SK-N-SH (cell line): Measurements from ENCODE around the gene LCA5L. TPM values are rescaled to one million over a fixed set of nuclear protein-coding genes. Genes with fewer than 3 reads are reported as not detected.

ENCODE experiments used
- CTCF ChIA-PET: fragments of 300-600, 350-600 bp; formaldehyde crosslinking; extraction: SDS; loops from one replicate; lab custom pipeline; 2021; lab: Yijun Ruan, JAX
- POLR2A ChIA-PET: fragments of 350-600 bp; sonication (Branson Sonifier 250); formaldehyde crosslinking; extraction: SDS; loops from one replicate; lab custom pipeline; 2020; ENCODE audit warnings: antibody characterized with exemption, inconsistent platforms; lab: Yijun Ruan, JAX
- DNase-seq: peaks from one replicate; pipeline ENCODE4 v3.0.0; 2012
- H2AFZ ChIP-seq: fragments of 200-600 bp; sonication (generic); 2 replicates; pipeline ENCODE4 v1.8.1; 2016; ENCODE audit warnings: antibody characterized with exemption, mild to moderate bottlenecking, low read depth
- H3F3A ChIP-seq: fragments of 200-600 bp; sonication (generic); replicated peaks from 2 replicates; pipeline ENCODE3; 2016; ENCODE audit warnings: antibody characterized with exemption, mild to moderate bottlenecking; ENCODE audit not compliant: insufficient read depth
- H3K27ac ChIP-seq, 2 experiments: fragments of 200-500 bp in 1 of 2; fragments of 200-600 bp in 1 of 2; sonication (Bioruptor generic) in 1 of 2; sonication (generic), shearing (Covaris generic) in 1 of 2; 2 replicates each; pipeline versions ENCODE4 v1.5.1 to v1.6.1; 2014 to 2016; ENCODE audit warnings: low read depth in 2 of 2, inconsistent platforms in 1 of 2, low read length in 1 of 2, mild to moderate bottlenecking in 1 of 2, mixed read lengths in 1 of 2
- H3K27me3 ChIP-seq: fragments of 200-600 bp; sonication (generic), shearing (Covaris generic); 2 replicates; pipeline ENCODE4 v1.6.1; 2016; ENCODE audit warnings: mixed run types; ENCODE audit not compliant: insufficient read depth
- H3K36me3 ChIP-seq, 2 experiments: fragments of 200-500 bp in 1 of 2; fragments of 200-600 bp in 1 of 2; sonication (Bioruptor generic) in 1 of 2; sonication (generic) in 1 of 2; replicated peaks in 1 of 2; 2 replicates each; pipeline versions ENCODE3 to v1.5.1; 2014 to 2016; ENCODE audit warnings: low read length in 1 of 2, mild to moderate bottlenecking in 1 of 2; ENCODE audit not compliant: insufficient read depth in 2 of 2, control insufficient read depth in 1 of 2
- H3K4me1 ChIP-seq, 2 experiments: fragments of 200-500 bp in 1 of 2; fragments of 200-600 bp in 1 of 2; sonication (Bioruptor generic) in 1 of 2; sonication (generic), shearing (Covaris generic) in 1 of 2; 2 replicates each; pipeline versions ENCODE4 v1.5.1 to v1.6.1; 2014 to 2016; ENCODE audit warnings: low read depth in 1 of 2, low read length in 1 of 2, mixed run types in 1 of 2; ENCODE audit not compliant: insufficient read depth in 2 of 2, control insufficient read depth in 1 of 2
- H3K4me2 ChIP-seq: fragments of 200-600 bp; sonication (generic), shearing (Covaris generic); 2 replicates; pipeline ENCODE4 v1.6.1; 2017; ENCODE audit warnings: mixed run types
- H3K4me3 ChIP-seq, 2 experiments: fragments of 200-500 bp in 1 of 2; fragments of 200-600 bp in 1 of 2; sonication (Bioruptor generic) in 1 of 2; sonication (generic), shearing (Covaris generic) in 1 of 2; 2 replicates each; pipeline versions ENCODE4 v1.5.1 to v1.8.1; 2014 to 2016; ENCODE audit warnings: low read depth in 2 of 2, inconsistent platforms in 1 of 2, low read length in 1 of 2, mild to moderate bottlenecking in 1 of 2, mixed read lengths in 1 of 2, moderate library complexity in 1 of 2
- H3K79me2 ChIP-seq: fragments of 200-600 bp; sonication (generic); 2 replicates; pipeline ENCODE4 v1.8.1; 2017; ENCODE audit warnings: mild to moderate bottlenecking; ENCODE audit not compliant: insufficient read depth
- H3K9ac ChIP-seq: fragments of 200-600 bp; sonication (generic); 2 replicates; pipeline ENCODE4 v1.6.1; 2017; ENCODE audit warnings: mixed run types
- H3K9me2 ChIP-seq: fragments of 200-600 bp; sonication (generic); 2 replicates; pipeline ENCODE4 v1.6.1; 2017; ENCODE audit warnings: mixed run types
- H3K9me3 ChIP-seq: fragments of 200-600 bp; sonication (generic); 2 replicates; pipeline ENCODE4 v1.6.1; 2017; ENCODE audit warnings: mixed run types, mild to moderate bottlenecking, moderate library complexity
- H4K20me1 ChIP-seq: fragments of 200-600 bp; sonication (generic); 2 replicates; pipeline ENCODE4 v1.6.1; 2017; ENCODE audit warnings: mild to moderate bottlenecking, mixed run types; ENCODE audit not compliant: insufficient read depth
- CHD2 ChIP-seq: fragments of 150-350 bp; IDR thresholded peaks from 2 replicates; pipeline ENCODE4 v1.6.1; 2018; ENCODE audit warnings: low read length; ENCODE audit not compliant: partially characterized antibody
- CTCF ChIP-seq: fragments of 200-600 bp; sonication (generic); IDR thresholded peaks from 2 replicates; pipeline ENCODE4 v1.6.1; 2017; ENCODE audit warnings: antibody characterized with exemption, mild to moderate bottlenecking, moderate library complexity
- EZH2phosphoT487 ChIP-seq: fragments of 200-600 bp; sonication (generic); IDR thresholded peaks from 2 replicates; pipeline ENCODE4 v1.6.1; 2017; ENCODE audit warnings: low read depth, mixed run types, mild to moderate bottlenecking, antibody characterized with exemption, moderate library complexity, borderline replicate concordance
- FOSL2 ChIP-seq: IDR thresholded peaks from 2 replicates; pipeline ENCODE4 v1.4.0; 2012; ENCODE audit warnings: low read depth, mild to moderate bottlenecking, moderate library complexity, borderline replicate concordance
- FOXJ3 ChIP-seq: sonication (generic); formaldehyde crosslinking; IDR thresholded peaks from 2 replicates; pipeline ENCODE4 v1.5.1; 2020; ENCODE audit warnings: mild to moderate bottlenecking, missing genetic modification reagents
- FOXM1 ChIP-seq: IDR thresholded peaks from 2 replicates; pipeline ENCODE4 v1.4.0; 2012; ENCODE audit warnings: low read depth, mild to moderate bottlenecking
- GABPA ChIP-seq: IDR thresholded peaks from 2 replicates; pipeline ENCODE4 v1.4.0; 2012; ENCODE audit warnings: low read depth, mild to moderate bottlenecking
- MXI1 ChIP-seq: IDR thresholded peaks from 2 replicates; pipeline ENCODE4 v1.6.1; 2012; ENCODE audit warnings: mild to moderate bottlenecking, low read depth, low read length, improper control_type of control experiment
- NFIC ChIP-seq: IDR thresholded peaks from 2 replicates; pipeline ENCODE4 v1.4.0; 2012; ENCODE audit warnings: borderline replicate concordance
- POLR2AphosphoS5 ChIP-seq: IDR thresholded peaks from 2 replicates; pipeline ENCODE4 v1.6.1; 2012; ENCODE audit warnings: low read depth, low read length
- RCOR1 ChIP-seq: fragments of 150-350 bp; IDR thresholded peaks from 2 replicates; pipeline ENCODE4 v1.6.1; 2017; ENCODE audit warnings: antibody characterized with exemption, low read length
- RFX5 ChIP-seq: IDR thresholded peaks from 2 replicates; pipeline ENCODE4 v1.6.1; 2012; ENCODE audit warnings: mild to moderate bottlenecking, improper control_type of control experiment, low read length
- RXRA ChIP-seq: IDR thresholded peaks from 2 replicates; pipeline ENCODE4 v1.4.0; 2012; ENCODE audit warnings: low read depth, mild to moderate bottlenecking, borderline replicate concordance
- SIN3A ChIP-seq: IDR thresholded peaks from 2 replicates; pipeline ENCODE4 v1.6.1; 2012; ENCODE audit warnings: low read depth, mild to moderate bottlenecking, low read length, moderate library complexity, borderline replicate concordance
- TAF1 ChIP-seq: IDR thresholded peaks from 2 replicates; pipeline ENCODE4 v1.6.1; 2012; ENCODE audit warnings: low read depth, mild to moderate bottlenecking, low read length, moderate library complexity, borderline replicate concordance
- TCF12 ChIP-seq: IDR thresholded peaks from 2 replicates; pipeline ENCODE4 v1.4.0; 2012
- TEAD4 ChIP-seq: IDR thresholded peaks from 2 replicates; pipeline ENCODE4 v1.4.0; 2012; ENCODE audit warnings: mild to moderate bottlenecking, borderline replicate concordance; ENCODE audit not compliant: insufficient read depth
- WGBS: methylation state at CpG from one replicate; pipeline ENCODE4 v1.1.6; 2017; ENCODE audit warnings: low lambda C conversion rate; 5-methylcytosine and 5-hydroxymethylcytosine counted together
- polyA plus RNA-seq, 3 experiments: library from polyadenylated mRNA; depleted of rRNA; stranded (reverse); fragments of >200 nt; gene quantifications; 2 replicates each; pipeline ENCODE4 v1.2.3, GENCODE V29; 2012
- TF ChIP-seq, protein P1 (sequence below): IDR thresholded peaks from 2 replicates; pipeline ENCODE4 v1.4.0; 2012; ENCODE audit warnings: low read depth, borderline replicate concordance
- TF ChIP-seq, protein P2 (sequence below): IDR thresholded peaks from 2 replicates; pipeline ENCODE4 v1.4.0; 2012; ENCODE audit warnings: low read depth
- TF ChIP-seq, protein P3 (sequence below): fragments of 150-350 bp; IDR thresholded peaks from 2 replicates; pipeline ENCODE4 v1.6.1; 2017; ENCODE audit warnings: antibody characterized with exemption, low read length, low read depth, borderline replicate concordance

Gene LCA5L
- polyA plus RNA-seq, 1 of the 3 experiments (the other 2 are of a cell fraction), result 0.74 TPM

DNA sequence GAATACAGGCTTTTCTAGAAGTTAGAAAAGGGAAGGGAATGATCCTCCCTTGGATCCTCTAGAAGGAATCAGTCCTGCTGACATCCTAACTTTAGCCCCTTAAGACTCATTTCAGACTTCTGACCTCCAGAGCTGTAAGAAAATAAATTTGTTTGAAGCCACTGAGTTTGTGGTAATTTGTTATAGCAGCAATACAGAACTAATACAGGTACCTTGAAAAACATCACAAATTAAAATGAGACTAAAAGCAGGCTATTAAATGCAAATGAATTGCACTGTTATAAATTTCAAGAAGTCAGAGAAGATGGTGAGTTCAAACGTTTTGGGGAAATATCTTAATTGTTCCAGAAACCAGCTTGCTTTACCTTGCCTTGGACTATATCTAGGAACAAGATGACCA, 6.3 kb downstream of the LCA5L start:
- TF ChIP-seq CTCF (no peak), SIN3A (no peak), CHD2 (no peak), EZH2phosphoT487 (no peak), TEAD4 (no peak), TCF12 (no peak), RXRA (no peak), RCOR1 (no peak), TAF1 (no peak), FOXM1 (no peak), FOXJ3 (CRISPR knock-in tag) (no peak), NFIC (no peak), FOSL2 (no peak), GABPA (no peak)
- TF ChIP-seq, protein P1, sequence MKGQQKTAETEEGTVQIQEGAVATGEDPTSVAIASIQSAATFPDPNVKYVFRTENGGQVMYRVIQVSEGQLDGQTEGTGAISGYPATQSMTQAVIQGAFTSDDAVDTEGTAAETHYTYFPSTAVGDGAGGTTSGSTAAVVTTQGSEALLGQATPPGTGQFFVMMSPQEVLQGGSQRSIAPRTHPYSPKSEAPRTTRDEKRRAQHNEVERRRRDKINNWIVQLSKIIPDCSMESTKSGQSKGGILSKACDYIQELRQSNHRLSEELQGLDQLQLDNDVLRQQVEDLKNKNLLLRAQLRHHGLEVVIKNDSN, result no peak
- TF ChIP-seq, all 33 proteins: peak for 0
- CTCF ChIA-PET, result interaction anchor here (0.8 to 3.1 kb wide), 2 partner anchors 65 to 263 kb away, joined by 3 to 15 read pairs; no protein-coding TSS in a partner anchor

GRCh38 chr21:39434950-39435349, 10.6 kb downstream of the LCA5L start:
- TF ChIP-seq FOSL2 (no peak), FOXJ3 (CRISPR knock-in tag) (no peak), FOXM1 (no peak), POLR2AphosphoS5 (no peak), NFIC (no peak), SIN3A (no peak), MXI1 (no peak), GABPA (no peak), RFX5 (no peak), CTCF (no peak)
- TF ChIP-seq, protein P2, sequence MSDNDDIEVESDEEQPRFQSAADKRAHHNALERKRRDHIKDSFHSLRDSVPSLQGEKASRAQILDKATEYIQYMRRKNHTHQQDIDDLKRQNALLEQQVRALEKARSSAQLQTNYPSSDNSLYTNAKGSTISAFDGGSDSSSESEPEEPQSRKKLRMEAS, result no peak
- TF ChIP-seq, protein P3, sequence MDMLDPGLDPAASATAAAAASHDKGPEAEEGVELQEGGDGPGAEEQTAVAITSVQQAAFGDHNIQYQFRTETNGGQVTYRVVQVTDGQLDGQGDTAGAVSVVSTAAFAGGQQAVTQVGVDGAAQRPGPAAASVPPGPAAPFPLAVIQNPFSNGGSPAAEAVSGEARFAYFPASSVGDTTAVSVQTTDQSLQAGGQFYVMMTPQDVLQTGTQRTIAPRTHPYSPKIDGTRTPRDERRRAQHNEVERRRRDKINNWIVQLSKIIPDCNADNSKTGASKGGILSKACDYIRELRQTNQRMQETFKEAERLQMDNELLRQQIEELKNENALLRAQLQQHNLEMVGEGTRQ, result no peak
- Histone ChIP-seq H3K9me2 (no peaks in the 10 kb centered on the region), H2AFZ (no peak overlapping the region), H3K4me2 (no peak overlapping the region), H3K9ac (no peak overlapping the region), H3K9me3 (no peaks in the 10 kb centered on the region), H3F3A (no peaks in the 10 kb centered on the region), H3K4me1 (no peaks in the 10 kb centered on the region), H3K36me3 (no peaks in the 10 kb centered on the region), H3K27me3 (no peaks in the 10 kb centered on the region), H3K27ac (no peak overlapping the region), H3K4me3 (no peak overlapping the region), H3K79me2 (no peaks in the 10 kb centered on the region), H4K20me1 (no peaks in the 10 kb centered on the region)
- WGBS, result 58% methylated on average over 4 of the region's 4 CpGs
- POLR2A ChIA-PET, result no interaction called here
- DNase-seq, result no peak
- CTCF ChIA-PET, result interaction anchor here (1.0 kb wide), 1 partner anchor 8 kb away, joined by 3 read pairs; no protein-coding TSS in a partner anchor

More for the DNA sequence above, 6.3 kb downstream of the LCA5L start:
- no peaks in the 10 kb centered on the region for H4K20me1 ChIP-seq
- DNase-seq, result no peak
- H3K9me3 ChIP-seq, result no peaks in the 10 kb centered on the region
- H3K9ac ChIP-seq, result no peak overlapping the region
- H3K4me2 ChIP-seq, result no peak overlapping the region
- POLR2A ChIA-PET, result no interaction called here
- no peaks in the 10 kb centered on the region for H3K79me2 ChIP-seq
- WGBS, result 27% methylated on average over 1 of the region's 1 CpG
- H3F3A ChIP-seq, result no peaks in the 10 kb centered on the region
- no peak overlapping the region for H3K27ac ChIP-seq
- no peaks in the 10 kb centered on the region for H3K9me2 ChIP-seq
- no peak overlapping the region for H2AFZ ChIP-seq
- H3K36me3 ChIP-seq, result no peaks in the 10 kb centered on the region
- H3K4me3 ChIP-seq, result no peak overlapping the region
- no peaks in the 10 kb centered on the region for H3K4me1 ChIP-seq
- no peaks in the 10 kb centered on the region for H3K27me3 ChIP-seq
